GM21515 (cell line): ENCODE data around the gene GRIK5.

Experiments
- ATAC-seq: cut with Tn5 transposase; IDR thresholded peaks from one replicate; pipeline ENCODE4 v1.9.1; 2021; ENCODE audit not compliant: unreplicated experiment

The GRIK5 gene

DNA sequence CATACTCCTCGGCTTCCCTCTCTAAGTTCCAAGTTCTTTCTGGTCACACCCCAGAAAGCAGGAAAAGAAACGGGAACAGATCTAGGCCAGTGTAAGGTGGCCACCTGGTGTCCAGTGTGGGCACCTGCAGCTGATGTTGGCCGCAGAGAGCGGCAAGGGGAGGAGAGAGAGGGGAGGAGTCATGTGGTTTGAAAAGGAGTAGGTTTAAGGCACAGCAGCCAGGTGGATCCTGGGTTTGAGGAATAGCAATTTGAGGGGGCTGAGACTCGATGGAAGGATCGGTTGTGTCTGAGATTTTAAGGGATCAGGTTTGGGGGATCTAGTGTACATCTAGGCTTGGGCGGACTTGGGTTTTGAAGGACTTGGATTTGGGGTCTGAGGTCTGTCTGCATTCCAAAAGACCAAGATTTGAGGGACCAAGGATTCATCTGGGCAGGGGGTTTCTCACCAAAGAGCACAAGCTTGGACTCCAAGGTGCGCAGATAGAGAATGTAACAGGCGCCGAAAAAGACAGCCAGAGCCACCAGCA is 112.1 kb downstream of the GRIK5 start:
- ATAC-seq, result no peak

DNA sequence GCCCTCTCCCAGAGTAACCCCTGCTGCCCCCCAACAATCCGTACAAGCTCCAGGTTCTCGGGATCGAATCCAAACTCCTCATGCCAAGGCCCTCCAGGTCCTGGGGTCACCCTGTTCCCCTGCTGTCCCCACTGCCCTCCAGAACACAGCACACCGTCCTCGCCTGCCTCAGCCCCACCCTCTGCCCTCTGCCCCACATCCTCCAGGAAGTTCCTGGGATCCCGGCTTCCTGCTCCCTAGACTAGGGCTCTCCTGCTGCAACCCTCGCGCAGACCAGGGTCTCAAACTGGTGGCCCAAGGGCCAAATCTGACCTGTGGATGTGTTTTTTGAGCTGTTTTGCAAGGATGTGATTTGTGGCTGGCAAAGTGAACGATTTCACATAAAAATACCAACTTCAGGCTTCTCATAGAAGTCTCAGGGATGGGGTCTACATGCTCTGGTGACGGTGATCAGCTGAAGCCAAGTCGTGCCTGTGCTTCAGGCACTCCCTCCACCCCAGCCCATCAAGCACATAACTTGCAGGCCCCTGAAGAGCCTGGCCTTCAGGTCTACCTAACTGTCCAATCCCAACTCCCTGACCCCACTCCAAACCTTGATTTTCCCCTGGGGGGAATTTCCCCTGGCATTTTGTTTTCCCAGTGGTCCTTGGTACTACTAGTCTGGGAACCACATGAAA is 112.7 kb downstream of the GRIK5 start:
- ATAC-seq, result no peak

DNA sequence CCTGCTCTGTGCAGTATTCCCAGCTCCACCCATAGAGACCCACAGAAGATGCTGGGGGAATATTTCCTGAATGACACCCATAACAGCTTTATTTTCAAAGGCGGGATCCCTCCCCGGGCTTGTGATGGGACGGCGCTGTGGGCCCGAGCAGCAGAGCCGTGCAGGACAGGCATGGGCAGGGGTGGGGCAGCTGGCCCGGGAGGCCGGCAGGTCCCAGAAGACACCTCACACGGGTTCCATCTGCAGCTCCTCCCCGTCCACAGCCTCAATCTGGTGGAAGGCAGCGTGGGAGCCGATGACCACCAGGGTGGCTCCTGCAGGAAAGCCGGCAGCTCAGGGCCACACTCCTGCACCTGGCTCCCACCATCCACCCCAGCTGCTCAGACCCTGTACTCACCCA is 113.4 kb downstream of the GRIK5 start:
- no peak for ATAC-seq

- ATAC-seq, result no peak
Observed at GRCh38 chr19:41955521-41955920, 114.5 kb downstream of the GRIK5 start.

DNA sequence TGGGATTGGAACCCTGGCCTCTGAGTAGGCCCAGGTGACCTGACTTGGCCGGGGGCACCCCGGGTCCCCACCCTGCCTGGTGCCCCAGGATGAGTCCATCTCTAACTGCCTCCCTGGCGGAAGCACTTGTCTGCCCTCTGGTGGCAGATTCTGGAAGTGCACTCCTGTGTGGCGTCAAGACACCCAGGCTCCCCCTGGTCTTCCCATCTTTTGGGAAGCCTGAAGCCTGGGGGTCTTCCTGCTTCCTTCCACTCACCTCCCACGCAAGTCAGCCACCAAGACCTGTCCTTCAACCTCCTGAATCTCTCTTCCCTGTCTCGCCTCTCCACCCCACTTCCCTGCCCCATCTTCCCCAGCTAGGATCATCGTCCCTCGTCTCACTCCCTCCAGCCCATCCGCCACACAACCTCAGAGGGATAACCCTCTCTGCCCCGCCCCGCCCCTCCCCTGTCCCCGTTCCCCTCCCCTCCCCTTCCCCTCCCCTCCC is 118.3 kb downstream of the GRIK5 start:
- ATAC-seq, result no peak
